SW480 (cell line): ENCODE measurements around the gene SEPTIN3.

Experiments used
- DNase-seq: peaks from one replicate; pipeline ENCODE4 v3.0.0-alpha.2; 2016; ENCODE audit warnings: low spot score

SEPTIN3 gene, protein sequence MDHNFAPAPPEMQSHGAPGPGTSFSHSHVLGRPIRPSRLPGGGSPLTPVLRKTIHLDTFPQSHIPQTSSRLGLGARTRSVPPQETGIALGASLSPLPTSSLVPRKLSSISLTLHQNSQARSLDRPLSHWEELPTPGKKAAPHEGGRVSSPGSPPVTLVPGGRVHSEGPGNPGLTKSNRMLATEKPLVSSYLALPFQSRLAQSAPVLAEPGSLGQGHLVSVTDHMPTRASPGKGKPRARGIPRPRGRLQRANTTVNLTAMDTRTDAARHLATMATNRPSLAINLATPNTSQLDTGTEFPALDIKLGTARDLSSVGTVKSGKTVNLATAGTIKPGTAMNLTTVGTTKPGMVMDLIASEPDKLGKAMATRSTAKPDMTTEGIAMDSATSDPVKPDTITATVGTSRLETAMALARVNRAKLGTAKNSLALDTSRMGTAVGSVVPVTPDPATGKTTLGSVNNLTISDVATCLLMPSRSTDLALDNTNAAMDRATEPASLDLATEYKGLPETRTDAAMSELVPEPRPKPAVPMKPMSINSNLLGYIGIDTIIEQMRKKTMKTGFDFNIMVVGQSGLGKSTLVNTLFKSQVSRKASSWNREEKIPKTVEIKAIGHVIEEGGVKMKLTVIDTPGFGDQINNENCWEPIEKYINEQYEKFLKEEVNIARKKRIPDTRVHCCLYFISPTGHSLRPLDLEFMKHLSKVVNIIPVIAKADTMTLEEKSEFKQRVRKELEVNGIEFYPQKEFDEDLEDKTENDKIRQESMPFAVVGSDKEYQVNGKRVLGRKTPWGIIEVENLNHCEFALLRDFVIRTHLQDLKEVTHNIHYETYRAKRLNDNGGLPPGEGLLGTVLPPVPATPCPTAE

DNA sequence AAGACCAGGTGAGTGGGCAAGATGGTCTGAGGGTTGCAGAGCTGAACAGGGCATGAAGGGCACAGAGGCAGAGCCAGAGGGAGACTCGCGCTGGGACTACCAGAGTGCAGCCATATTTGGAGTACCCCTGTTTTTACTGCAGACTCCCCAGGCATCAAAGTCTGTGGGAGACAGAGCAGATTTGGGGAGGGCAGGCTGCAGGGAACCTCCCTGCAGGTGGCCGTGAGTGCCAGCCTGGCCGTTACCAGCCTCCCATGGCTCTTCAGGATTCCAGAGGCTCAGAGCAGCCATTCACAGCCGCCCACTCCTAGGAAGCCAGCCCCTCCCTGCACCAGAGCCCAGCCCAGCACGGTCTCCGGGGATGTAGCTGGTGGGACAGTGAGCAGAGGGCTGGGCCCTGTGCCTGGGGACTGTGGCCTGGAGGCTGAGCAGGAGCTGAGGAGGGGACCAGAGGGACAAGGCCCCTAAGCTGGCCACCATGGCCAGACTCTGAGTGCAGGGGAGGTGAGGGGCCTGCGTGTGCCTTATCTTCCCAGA lies at the start of gene SEPTIN3:
Gene SEPTIN3 (plus strand): TSS at position 334 of the 537 bp plus-strand sequence. CDS start 2,050 bp downstream, outside the sequence.
- no peak for DNase-seq

DNA sequence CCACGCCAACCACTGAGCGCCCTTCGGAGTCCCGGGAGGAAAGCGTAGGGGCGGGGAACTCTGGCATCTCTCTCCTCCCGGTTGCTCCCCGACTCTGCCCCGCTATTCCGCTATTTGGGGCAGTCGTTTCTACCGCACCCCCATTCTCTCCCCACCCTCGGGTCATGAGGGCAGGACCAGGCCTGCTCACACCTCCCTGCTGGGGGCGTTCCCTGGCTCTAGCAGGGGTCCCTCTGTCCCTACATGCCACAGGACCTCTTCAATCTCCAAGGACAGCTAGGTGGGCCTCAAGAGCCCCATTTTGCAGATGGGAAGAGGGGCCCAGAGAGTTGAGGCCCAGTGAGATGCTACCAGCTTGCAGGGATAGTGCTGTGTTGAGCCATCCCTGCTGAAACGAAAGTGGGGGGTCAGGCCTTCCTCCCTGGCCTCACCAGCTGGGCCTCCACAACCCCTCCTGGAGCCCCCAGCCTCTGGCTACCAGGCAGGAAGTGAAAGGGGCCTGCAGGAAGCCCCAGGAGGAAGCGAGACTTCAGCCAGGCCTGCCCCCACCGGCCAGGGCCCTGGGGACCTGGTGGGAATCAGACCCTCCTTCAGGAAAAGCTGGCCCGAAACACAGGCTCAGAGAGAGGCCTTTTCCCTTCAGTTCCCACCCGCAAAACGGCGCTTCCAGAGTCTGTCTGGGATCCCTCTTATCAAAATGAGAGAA lies 48.8 kb upstream of the SEPTIN3 start:
- no peak for DNase-seq

DNA sequence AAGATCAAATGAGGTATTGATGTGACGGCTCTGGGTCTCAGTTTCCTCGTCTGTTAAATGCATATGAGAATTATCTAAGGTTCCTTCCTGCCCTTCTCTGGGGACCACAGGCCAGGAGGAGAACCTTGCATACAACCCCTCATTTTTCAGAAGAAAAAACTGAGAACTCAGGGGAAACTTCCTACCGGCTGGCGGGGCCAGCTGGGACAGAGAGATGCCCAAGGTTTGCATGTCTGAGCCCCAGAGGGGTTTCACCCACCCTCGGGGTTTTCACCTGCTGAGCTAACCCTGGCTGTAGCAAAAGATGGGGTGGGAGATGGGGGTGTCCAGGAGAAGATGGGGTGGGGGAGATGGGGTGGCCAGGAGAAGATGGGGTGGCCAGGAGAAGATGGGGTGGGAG lies 46.9 kb upstream of the SEPTIN3 start:
- no peak for DNase-seq

DNA sequence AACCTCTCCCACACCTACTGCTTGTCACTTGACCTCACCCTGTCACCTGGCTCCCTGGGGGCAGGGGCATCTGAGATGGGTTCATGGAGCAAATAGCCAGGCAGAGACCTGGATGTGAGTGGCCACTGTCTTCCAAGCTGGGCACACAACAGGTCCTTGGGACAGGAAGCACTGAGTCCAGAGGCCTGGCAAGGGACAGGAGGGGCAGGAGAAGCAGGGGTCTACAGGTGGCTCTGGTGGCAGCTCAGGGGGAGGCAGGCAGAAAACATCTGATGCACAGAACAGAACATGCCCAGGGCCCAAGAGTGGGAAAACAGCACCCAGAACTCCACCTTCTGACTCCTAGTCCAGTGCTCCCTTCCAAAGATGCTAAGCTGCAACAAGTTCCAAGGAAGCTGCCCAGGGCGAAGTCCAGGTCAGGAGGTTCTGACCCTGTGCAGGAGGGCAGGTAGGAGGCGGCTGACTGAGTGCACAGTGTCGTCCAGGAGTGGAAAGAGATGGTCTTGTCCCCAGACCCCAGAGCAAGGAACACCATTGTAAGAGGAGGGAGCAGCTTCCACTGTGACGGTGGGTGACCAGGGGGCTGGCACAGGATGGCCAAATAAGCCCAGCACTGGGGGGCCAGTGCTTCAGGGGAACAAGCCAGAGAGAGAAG lies 46.2 kb upstream of the SEPTIN3 start:
- no peak for DNase-seq

DNA sequence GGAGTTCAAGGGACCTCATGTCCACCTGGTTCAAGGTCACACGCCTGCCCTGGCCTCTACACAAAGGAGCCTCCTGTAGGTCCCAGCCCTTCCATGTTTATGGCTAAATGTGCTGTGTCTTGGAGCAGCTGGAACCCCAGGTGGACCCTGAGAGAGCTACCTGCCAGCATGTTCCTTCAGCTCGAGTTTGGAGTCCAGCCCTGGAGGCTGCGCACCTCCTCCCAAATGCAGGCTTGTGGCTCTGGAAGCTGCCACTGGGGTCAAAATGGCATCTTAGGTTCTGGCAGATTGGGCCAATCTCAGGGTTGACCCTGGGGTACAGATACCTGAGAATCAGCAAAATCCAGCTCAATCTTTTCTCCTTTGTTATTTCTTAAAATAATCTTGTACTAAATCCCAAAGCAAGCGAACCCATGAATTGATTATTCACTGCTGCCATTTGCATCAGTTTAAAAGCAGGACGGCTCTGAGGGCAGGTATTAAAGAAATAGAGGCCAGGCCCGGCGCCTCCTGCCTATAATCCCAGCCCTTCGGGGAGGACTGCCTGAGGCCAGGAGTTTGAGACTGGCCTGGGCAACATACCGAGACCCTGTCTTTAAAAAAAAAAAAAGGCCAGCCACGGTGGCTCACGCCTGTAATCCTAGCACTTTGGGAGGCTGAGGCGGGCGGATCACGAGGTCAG lies 45.5 kb upstream of the SEPTIN3 start:
- DNase-seq: no peak

DNA sequence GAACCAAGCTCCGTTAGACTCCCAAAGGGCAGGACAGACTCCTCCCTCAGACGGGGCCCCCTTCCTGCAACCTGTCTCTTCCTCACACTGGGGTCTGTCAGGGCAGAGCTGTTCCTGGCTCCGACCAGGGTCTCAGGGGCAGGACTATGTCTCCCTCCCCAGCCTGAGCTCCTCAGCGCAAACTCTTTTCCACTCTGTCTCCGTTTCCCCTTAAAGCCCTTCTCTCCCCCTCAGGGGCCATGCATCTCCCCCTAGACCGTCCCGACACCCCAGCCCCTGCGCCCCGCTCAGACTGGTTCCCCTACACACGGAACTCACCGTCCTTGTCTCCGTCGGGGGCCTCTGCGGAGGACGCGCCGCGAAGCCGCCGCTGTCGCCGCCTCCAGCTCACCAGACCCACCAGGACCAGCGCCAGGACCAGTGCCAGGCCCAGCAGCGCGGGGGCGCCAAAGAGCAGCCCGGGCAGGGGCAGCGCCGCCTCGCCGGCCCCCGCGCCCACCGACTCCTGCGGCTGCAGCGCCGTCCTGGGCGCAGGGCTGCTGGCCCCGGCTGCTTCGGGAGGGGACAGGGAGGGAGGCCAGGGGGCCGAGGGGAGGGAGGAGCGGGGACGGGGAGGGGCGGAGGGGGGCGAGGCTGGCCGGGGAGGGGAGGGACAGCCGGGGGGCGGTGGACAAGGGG lies 43.3 kb upstream of the SEPTIN3 start:
- peak; percentile 40 for DNase-seq

DNA sequence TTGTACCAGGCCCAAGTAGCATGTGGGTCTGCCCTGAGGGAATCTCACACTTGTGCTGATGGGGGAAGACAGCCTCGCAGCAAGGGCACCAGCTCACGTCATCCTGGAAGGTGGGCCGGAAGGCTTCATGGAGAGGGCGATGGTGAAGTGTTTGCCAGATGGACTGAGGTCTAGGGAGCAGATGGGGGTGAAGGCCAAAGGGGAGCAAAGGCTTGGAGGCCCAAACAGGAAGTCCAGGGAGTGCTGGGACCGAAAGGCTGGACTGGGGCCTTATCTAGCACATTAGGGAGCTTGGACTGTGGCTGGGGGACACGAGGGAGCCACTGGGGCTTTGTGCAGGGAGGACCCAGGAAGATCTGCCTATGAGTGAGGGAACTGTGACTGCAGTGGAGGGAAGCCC lies 41.4 kb upstream of the SEPTIN3 start:
- no peak for DNase-seq

DNA sequence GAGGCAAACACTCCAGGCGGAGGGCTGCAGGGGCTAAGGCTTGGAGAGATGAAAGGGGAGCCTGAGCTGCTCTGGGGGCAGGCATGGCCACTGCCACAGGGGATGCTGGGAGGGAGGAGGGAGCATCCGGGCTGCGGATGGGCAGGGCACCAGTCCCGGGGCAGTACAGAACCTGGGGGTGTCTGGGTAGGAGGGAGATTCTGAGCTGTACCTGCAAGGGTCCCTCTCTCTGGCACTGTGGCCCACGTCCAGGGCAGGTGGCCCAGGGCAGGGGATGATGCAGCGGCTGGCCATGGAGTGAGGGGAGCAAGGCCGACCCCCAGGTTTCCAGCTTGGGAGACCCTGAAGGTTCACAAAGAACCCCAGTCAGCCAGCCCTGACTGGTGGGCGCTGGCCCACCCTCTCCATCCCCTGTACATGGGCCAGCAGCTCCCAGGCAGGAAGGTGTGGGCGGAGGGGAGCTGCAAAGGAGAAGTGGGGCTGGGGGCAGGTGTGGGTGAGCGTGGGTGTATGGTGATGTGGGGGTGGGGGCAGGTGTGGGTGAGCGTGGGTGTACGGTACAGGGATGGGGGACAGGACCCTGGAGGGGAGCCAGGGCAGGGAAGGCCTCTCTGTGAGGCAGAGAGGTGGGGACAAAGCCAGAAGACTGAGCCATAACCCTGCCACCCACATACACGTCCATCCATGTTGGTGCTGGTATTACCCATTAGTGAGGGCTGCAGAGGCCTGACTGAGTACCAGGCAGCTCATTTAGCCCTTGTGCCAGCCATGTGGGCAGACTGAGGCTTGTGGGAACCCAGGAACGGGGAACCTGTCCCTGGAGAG lies 40.4 kb upstream of the SEPTIN3 start:
- DNase-seq: no peak

DNA sequence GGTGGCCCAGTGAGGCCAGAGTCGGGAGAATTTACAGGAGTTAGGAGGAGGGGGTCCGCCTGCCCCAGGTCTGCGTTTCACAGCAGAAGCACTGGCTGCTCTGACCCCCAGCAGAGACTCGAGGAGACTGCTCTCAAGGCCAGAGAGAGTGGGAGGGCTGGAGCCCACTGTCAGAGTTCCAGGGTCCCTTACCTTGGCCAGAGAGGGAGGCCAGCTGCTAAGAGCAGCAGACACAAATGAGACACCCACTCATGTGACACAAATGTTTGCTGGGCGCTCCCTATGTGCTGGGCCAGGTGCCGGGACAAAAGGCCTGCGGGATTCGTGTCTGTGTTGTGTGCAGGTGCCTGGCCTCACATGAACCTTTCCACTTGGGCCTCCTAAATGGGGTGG lies 39.8 kb upstream of the SEPTIN3 start:
- DNase-seq: no peak

DNA sequence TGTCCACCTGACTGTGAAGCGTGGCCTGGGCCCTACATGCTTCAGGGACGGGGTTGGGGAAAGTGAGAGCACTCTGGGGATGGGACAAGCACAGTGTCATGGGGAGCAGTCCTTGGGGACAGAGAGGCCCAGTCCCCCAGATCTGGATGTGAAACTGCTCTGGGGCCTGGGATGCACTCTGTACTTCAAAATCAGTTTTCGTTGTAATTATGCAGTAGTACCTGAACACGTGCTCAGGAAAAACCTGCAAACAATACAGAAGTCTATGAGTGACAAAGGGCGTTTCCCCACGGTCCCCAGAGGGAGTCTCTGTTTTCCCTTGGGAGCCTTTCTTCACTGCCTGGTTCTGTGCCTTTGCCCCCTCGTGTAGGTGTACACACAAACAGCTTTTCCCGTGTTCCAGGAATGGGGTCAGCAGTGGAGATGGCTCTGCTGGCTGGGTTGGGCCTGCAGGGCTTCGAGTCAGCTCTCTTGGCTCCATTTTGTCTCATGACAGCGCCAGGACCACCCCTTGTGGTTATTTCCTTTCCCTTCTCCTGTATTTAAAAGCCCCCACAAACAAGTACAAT lies 37.5 kb upstream of the SEPTIN3 start:
- no peak for DNase-seq

DNA sequence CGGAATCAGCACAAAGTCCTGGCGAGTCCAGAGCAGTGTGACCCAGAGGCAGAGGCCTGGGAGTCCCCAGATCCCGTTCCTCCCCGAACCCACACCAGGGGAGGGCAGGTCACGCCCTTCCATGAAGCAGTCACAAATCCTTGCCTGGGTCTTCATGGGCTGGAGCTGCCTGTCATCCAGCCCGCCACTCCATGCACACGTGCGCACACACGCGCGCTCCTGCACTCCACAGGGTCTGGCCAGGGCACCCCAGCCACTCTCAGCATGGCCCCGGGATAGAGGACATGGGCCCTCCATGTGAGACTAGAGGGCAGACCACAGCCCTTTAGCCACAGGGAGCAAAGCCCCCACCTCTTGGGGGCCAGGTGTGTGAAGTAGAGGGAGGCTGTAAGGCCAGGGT lies 36.9 kb upstream of the SEPTIN3 start:
- no peak for DNase-seq

DNA sequence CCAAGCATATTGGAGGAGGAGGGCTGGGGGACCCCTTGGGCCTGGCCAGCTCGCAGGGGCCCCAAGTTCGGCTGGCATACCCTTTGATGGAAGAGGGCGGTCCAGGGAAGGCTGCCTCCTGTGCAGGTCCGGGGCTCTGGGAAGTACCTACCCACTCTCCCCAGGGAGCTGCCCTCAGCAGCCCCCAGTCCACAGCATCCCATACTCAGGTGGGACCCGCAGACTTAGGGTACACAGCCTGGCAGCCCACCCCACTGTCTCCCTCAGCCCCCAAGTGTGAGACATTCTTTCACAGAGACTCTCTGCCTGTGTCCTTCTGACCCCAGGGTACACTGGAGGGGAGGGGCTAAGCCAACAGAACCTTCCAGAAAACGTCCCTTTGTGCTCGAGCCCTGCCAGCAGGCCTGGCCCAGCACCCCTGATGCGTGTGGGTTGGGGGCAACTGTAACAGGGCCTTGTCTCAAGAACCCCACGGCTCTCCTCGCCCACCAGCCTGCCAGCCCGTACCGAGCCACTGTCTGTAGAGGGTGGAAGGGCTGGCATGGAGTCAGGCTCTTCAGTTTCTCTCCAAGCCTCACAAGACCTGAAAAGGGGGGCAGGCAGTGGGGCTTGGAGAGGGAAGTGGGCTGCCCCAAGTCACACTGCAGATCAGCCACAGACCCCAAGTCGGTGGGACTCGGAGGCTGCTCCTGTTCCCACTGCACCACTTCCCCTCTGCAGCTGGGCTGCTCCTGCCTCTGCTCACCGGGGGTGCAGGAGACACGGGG lies 35.6 kb upstream of the SEPTIN3 start:
- DNase-seq: no peak

DNA sequence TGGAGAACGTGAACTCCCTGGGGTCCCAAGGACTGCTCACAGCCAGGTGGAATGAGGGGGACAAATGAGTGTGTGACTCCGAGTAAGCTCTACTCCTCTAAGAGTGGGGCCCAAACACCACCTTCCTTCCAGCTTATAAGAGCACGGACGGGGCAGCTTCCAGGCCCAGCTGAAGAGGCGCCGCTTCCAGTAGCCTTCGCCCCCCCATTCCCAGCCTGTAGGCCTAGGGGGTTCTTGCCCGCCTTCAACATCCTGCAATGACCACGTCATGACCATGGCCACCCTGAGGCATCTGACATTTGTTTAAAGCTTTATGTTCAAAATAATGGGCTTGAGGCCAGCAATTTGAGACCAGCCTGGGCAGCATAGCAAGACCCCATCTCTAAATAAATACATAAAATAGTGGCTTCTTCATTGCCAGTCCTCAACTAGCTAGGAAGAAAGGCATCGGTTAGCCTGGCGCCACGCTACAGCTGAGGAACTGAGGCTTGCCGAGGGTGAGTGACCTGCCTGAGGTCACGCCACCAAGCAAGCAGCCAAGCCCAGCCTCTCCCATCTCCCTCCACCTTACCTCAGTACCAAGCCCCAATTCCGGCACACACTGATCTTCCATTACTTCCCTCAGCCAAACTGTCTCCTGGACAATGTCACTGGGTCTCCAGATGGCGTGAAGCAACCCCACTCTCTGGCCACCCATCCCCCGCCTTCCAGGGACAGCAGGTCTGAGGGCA lies 34.8 kb upstream of the SEPTIN3 start:
- no peak for DNase-seq

DNA sequence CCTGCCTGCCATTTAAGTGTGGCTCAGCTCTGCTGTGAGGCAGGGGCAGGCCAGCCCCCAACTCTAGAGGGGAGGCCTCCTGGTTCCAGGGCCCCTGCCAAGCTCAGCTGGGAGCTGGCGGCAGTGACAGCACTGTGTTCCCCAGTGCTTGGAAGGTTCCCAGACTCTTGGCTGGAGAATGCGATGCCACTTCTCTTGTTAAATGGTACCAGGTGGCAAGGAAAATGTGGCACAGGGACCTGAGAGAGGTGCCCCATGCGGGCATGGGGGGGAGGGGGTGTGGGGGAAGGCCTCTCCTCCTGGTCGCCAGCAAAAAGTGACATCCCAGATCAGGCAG lies 34.3 kb upstream of the SEPTIN3 start:
- no peak for DNase-seq

DNA sequence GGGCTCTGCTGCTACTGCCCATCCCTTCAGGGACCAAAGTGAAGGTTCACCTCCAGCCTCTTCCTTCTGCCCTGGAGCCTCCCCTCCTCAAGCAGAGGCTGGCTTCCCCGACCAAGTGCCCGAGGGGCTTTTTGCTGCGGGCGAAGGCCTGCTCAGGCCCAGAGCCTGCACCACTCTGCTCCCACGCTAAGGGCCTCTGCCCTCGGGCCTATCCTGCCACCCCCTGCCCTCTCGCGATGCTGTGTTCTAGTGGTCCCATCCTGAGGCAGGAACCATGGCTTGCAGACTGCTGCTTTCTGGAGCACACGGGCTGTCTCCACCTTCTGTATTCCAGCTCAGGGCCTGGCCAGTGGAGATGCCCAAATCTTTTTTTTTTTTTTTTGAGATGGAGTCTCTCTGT lies 33.7 kb upstream of the SEPTIN3 start:
- DNase-seq: no peak

DNA sequence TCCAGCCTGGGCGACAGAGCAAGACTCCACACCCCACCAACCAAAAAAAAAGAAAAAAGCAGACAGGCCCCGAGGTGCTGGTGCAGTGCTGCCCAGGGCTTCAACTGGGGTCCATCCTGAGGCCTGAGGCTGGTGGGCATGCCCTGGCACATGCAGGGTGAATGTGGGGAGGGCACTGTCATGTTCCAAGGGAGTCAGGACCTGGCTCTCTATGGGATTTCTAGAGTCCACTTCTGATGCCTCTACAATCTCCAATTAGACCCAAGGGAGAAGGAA lies 32.4 kb upstream of the SEPTIN3 start:
- DNase-seq: no peak

DNA sequence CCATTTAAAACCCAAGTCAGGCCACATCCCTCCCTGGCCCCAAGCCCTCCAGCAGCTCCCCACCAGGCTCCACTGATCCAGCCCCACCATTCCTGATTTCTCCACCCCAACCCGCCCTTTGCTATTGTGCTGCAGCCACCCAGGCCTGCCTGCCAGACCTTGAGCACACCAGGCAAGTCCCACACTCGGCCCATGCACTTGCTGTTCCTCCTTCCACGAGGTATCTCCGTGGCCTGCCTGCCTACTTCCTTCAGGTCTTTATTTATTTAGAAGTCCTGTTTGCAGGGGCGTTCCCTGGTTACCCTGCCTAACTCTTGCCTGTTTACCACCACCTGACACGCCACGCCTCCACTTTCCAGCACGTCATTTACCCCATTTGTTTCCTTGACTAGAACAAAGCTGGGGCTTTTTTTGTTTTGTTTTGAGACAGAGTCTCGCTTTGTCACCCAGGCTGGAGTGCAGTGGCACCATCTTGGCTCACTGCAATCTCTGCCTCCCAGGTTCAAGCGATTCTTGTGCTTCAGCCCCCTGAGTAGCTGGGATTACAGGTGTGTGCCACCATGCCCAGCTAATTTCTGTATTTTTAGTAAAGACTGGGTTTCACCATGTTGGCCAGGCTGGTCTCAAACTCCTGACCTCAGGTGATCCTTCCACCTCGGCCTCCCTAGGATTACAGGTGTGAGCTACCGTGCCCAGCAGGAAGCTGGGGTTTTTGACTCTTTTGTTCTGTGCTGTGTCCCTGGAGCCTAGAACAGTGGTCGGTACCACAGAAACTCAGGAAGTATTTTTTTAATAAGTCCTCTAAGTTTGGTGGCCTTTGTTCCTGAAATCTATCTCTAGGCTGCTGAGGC lies 29.0 kb upstream of the SEPTIN3 start:
- DNase-seq: peak; percentile 43
